ENCODE results near the gene ADAMTSL2.

ADAMTSL2 gene

GRCh38 chr9:133570691-133571080 is 36.2 kb downstream of the ADAMTSL2 start:
- no peaks in the 10 kb centered on the region for H3K9me3 Mint-ChIP-seq
- peaks cover 21% of the 10 kb centered on the region for H3K4me1 Mint-ChIP-seq
- H3K27me3 Mint-ChIP-seq (ENCODE audit: low read depth) = peaks cover 12% of the 10 kb centered on the region
- TF ChIP-seq CTCF (IDR thresholded peaks at IDR 0.05; ENCODE audit: unreplicated experiment in 3 of 3) = no peak
- no peaks in the 10 kb centered on the region for H3K36me3 Mint-ChIP-seq (ENCODE audit: low read depth)
- no peak overlapping the region for H3K4me3 Mint-ChIP-seq
- H3K27ac Mint-ChIP-seq = no peak overlapping the region

GRCh38 chr9:133571391-133571890 is 36.9 kb downstream of the ADAMTSL2 start:
- Mint-ChIP-seq H3K27me3 (ENCODE audit: low read depth) (peaks cover 14% of the 10 kb centered on the region), H3K4me3 (no peak overlapping the region), H3K9me3 (no peaks in the 10 kb centered on the region), H3K4me1 (peaks cover 23% of the 10 kb centered on the region), H3K36me3 (ENCODE audit: low read depth) (no peaks in the 10 kb centered on the region), H3K27ac (no peak overlapping the region)
- TF ChIP-seq CTCF (IDR thresholded peaks at IDR 0.05; ENCODE audit: unreplicated experiment in 3 of 3) = no peak

GRCh38 chr9:133571896-133572595 is 37.5 kb downstream of the ADAMTSL2 start:
- Mint-ChIP-seq H3K4me1 (peaks cover 29% of the 10 kb centered on the region), H3K36me3 (ENCODE audit: low read depth) (no peaks in the 10 kb centered on the region), H3K27me3 (ENCODE audit: low read depth) (peaks cover 21% of the 10 kb centered on the region), H3K9me3 (no peaks in the 10 kb centered on the region), H3K27ac (no peak overlapping the region), H3K4me3 (no peak overlapping the region)
- no peak for TF ChIP-seq CTCF (IDR thresholded peaks at IDR 0.05; ENCODE audit: unreplicated experiment in 3 of 3)

GRCh38 chr9:133572821-133573361 is 38.4 kb downstream of the ADAMTSL2 start:
- H3K27ac Mint-ChIP-seq = peak overlapping the region in 1 of 3 experiments; percentile 56
- no peaks in the 10 kb centered on the region for H3K9me3 Mint-ChIP-seq
- H3K36me3 Mint-ChIP-seq (ENCODE audit: low read depth) = no peaks in the 10 kb centered on the region
- no peak for TF ChIP-seq CTCF (IDR thresholded peaks at IDR 0.05; ENCODE audit: unreplicated experiment in 3 of 3)
- peaks cover 26% of the 10 kb centered on the region for H3K4me1 Mint-ChIP-seq
- peak overlapping the region in 1 of 3 experiments; percentile 22 for H3K4me3 Mint-ChIP-seq
- H3K27me3 Mint-ChIP-seq (ENCODE audit: low read depth) = peaks cover 17% of the 10 kb centered on the region

GRCh38 chr9:133573791-133574515 is 39.4 kb downstream of the ADAMTSL2 start:
- H3K9me3 Mint-ChIP-seq = no peaks in the 10 kb centered on the region
- H3K4me1 Mint-ChIP-seq = peaks cover 28% of the 10 kb centered on the region
- no peak for TF ChIP-seq CTCF (IDR thresholded peaks at IDR 0.05; ENCODE audit: unreplicated experiment in 3 of 3)
- H3K36me3 Mint-ChIP-seq (ENCODE audit: low read depth) = no peaks in the 10 kb centered on the region
- peak overlapping the region in 1 of 3 experiments; percentile 16 for H3K27ac Mint-ChIP-seq
- H3K4me3 Mint-ChIP-seq = no peak overlapping the region
- H3K27me3 Mint-ChIP-seq (ENCODE audit: low read depth) = peaks cover 24% of the 10 kb centered on the region
